Measurements from ENCODE around the gene TTC28. TPM values are rescaled to one million over a fixed set of nuclear protein-coding genes. Genes with fewer than 3 reads are reported as not detected.

Gene TTC28
- total and polyA plus RNA-seq, 7 experiments from 2014 or later = 0.50 to 8.3 (median 4.2) TPM

GRCh38 chr22:28029956-28030355 lies 649.7 kb downstream of the TTC28 start:
- Mint-ChIP-seq H3K36me3 (peaks cover 0 to 12% (median 0%) of the 10 kb centered on the region in 5 donors), H3K4me1 (peaks cover under 1 to 12% (median 3%) of the 10 kb centered on the region in 7 donors), H3K27me3 (peaks cover 0 to 7% (median 0%) of the 10 kb centered on the region in 5 donors), H3K27ac (no peak overlapping the region), H3K4me3 (no peak overlapping the region), H3K9me3 (no peaks in the 10 kb centered on the region)
- intact Hi-C loops (cut with micrococcal nuclease) = no loop called here
- H3K27ac ChIP-seq (ENCODE audit: low read depth, low read length) = no peak overlapping the region
- H3K9me3 ChIP-seq (ENCODE audit: control insufficient read depth in 2 of 3, low read length in 3 of 3) = no peaks in the 10 kb centered on the region
- no peak for ATAC-seq
- ChIA-PET POLR2A (no interaction called here), CTCF (no interaction called here)
- no peaks in the 10 kb centered on the region for H3K36me3 ChIP-seq (ENCODE audit: control insufficient read depth in 2 of 3, insufficient read depth in 3 of 3, low read length in 3 of 3)
- peaks cover 0 to 2% of the 10 kb centered on the region in 2 donors for H3K4me1 ChIP-seq (ENCODE audit: control insufficient read depth in 2 of 2, insufficient read depth in 2 of 2, low read length in 2 of 2)
- DNase-seq = no peak
- no peak overlapping the region for H3K4me3 ChIP-seq (ENCODE audit: low read length)
- no peaks in the 10 kb centered on the region for H3K27me3 ChIP-seq (ENCODE audit: control insufficient read depth in 2 of 2, insufficient read depth in 2 of 2, low read length in 2 of 2)

- H3K27ac ChIP-seq (ENCODE audit: low read depth, low read length) = no peak overlapping the region
- H3K36me3 ChIP-seq (ENCODE audit: control insufficient read depth in 2 of 3, insufficient read depth in 3 of 3, low read length in 3 of 3) = no peaks in the 10 kb centered on the region
- no peaks in the 10 kb centered on the region for H3K9me3 ChIP-seq (ENCODE audit: control insufficient read depth in 2 of 3, low read length in 3 of 3)
- no peak overlapping the region for H3K4me3 Mint-ChIP-seq
- H3K4me3 ChIP-seq (ENCODE audit: low read length) = no peak overlapping the region
- DNase-seq (no peak), ATAC-seq (no peak)
- peaks cover 0 to under 1% (median 0%) of the 10 kb centered on the region in 11 donors for H3K9me3 Mint-ChIP-seq
- no peak overlapping the region for H3K27ac Mint-ChIP-seq
- no peaks in the 10 kb centered on the region for H3K27me3 ChIP-seq (ENCODE audit: control insufficient read depth in 2 of 2, insufficient read depth in 2 of 2, low read length in 2 of 2)
- peaks cover 0 to 5% (median 0%) of the 10 kb centered on the region in 5 donors for H3K27me3 Mint-ChIP-seq
- peaks cover 0 to 7% (median under 1%) of the 10 kb centered on the region in 7 donors for H3K4me1 Mint-ChIP-seq
- ChIA-PET CTCF (no interaction called here), POLR2A (no interaction called here)
- intact Hi-C loops (cut with micrococcal nuclease) = no loop called here
- no peaks in the 10 kb centered on the region for H3K4me1 ChIP-seq (ENCODE audit: control insufficient read depth in 2 of 2, insufficient read depth in 2 of 2, low read length in 2 of 2)
- peaks cover 0 to 12% (median 0%) of the 10 kb centered on the region in 5 donors for H3K36me3 Mint-ChIP-seq
Measured at GRCh38 chr22:28029201-28029948, 650.3 kb downstream of the TTC28 start.

DNA sequence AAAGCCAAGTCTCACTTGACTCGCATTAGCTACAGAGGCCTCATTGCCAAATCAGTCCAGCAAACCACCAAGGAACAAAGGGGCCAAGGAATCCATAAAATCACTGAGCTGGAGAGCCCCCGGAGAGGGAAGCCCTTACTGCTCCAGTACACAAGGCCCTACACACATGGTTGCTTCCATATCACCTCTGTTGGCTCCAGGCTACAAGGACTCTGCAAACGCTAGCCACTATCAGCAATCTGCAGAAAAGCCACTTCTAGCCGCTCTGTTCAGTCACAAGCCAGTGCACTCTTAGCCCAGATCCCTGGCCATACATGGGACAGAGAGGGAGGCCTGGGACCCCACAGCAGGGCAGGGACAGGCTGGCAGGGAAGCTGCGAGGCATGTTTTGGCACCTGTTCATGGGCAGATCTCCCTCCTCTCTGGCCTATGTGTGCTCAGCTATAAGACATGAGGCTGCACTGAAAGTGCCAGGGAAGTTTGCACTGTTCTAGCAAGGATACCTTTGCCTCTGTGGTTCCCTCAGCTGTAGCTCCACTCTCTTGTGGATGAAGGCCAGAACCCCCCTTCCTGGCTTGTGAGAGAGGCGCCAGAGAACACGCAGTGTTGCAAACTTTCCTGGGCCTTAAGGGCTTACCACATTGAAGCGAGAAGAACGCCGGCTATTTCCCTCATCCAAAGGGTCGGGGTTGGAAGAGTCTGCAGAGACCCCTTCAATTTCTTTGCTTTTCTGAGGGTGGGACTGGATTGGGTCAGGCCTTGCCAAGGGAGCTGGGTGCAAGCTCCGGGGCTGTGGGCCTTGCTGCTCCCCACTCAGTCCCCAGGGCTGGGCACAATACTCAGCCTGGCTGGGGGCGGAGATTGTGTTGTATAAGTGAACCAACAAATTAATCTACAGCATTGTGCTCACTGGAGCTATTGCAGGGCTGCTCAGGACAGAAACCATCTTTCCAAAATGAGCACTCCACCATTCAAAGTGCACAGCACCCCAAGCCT lies 651.9 kb downstream of the TTC28 start:
- no peaks in the 10 kb centered on the region for H3K27me3 Mint-ChIP-seq
- CTCF ChIA-PET = interaction anchor here (0.6 kb wide), 1 partner anchor 1025 kb away, joined by 3 read pairs; no protein-coding TSS in a partner anchor

GRCh38 chr22:28025866-28026575 lies 653.6 kb downstream of the TTC28 start:
- ChIA-PET CTCF (no interaction called here), POLR2A (no interaction called here)
- H3K27ac Mint-ChIP-seq = no peak overlapping the region
- Histone ChIP-seq H3K4me3 (ENCODE audit: low read length) (no peak overlapping the region), H3K4me1 (ENCODE audit: control insufficient read depth in 2 of 2, insufficient read depth in 2 of 2, low read length in 2 of 2) (no peaks in the 10 kb centered on the region), H3K9me3 (ENCODE audit: control insufficient read depth in 2 of 3, low read length in 3 of 3) (no peaks in the 10 kb centered on the region), H3K27ac (ENCODE audit: low read depth, low read length) (no peak overlapping the region), H3K27me3 (ENCODE audit: control insufficient read depth in 2 of 2, insufficient read depth in 2 of 2, low read length in 2 of 2) (no peaks in the 10 kb centered on the region), H3K36me3 (ENCODE audit: control insufficient read depth in 2 of 3, insufficient read depth in 3 of 3, low read length in 3 of 3) (no peaks in the 10 kb centered on the region)
- peaks cover 0 to 2% (median 0%) of the 10 kb centered on the region in 11 donors for H3K9me3 Mint-ChIP-seq
- no peaks in the 10 kb centered on the region for H3K27me3 Mint-ChIP-seq
- peak in 1 of 9 donors; percentile 8 for DNase-seq
- peaks cover 0 to 2% (median 0%) of the 10 kb centered on the region in 7 donors for H3K4me1 Mint-ChIP-seq
- H3K36me3 Mint-ChIP-seq = peaks cover 0 to 12% (median 0%) of the 10 kb centered on the region in 5 donors
- intact Hi-C loops (cut with micrococcal nuclease) = no loop called here
- ATAC-seq = no peak
- H3K4me3 Mint-ChIP-seq = no peak overlapping the region

More for the DNA sequence above, 651.9 kb downstream of the TTC28 start:
- H3K4me3 Mint-ChIP-seq = no peak overlapping the region
- H3K36me3 Mint-ChIP-seq = peaks cover 0 to 12% (median 0%) of the 10 kb centered on the region in 5 donors
- no peaks in the 10 kb centered on the region for H3K4me1 Mint-ChIP-seq
- peaks cover 0 to 2% (median 0%) of the 10 kb centered on the region in 11 donors for H3K9me3 Mint-ChIP-seq
- POLR2A ChIA-PET = no interaction called here
- peak in 1 of 9 donors; percentile 11 for DNase-seq
- no peak overlapping the region for H3K27ac Mint-ChIP-seq
- no peaks in the 10 kb centered on the region for H3K27me3 ChIP-seq (ENCODE audit: control insufficient read depth in 2 of 2, insufficient read depth in 2 of 2, low read length in 2 of 2)
- no peak overlapping the region for H3K27ac ChIP-seq (ENCODE audit: low read depth, low read length)
- ATAC-seq = no peak
- no peaks in the 10 kb centered on the region for H3K36me3 ChIP-seq (ENCODE audit: control insufficient read depth in 2 of 3, insufficient read depth in 3 of 3, low read length in 3 of 3)
- intact Hi-C loops (cut with micrococcal nuclease) = no loop called here
- no peaks in the 10 kb centered on the region for H3K4me1 ChIP-seq (ENCODE audit: control insufficient read depth in 2 of 2, insufficient read depth in 2 of 2, low read length in 2 of 2)
- no peaks in the 10 kb centered on the region for H3K9me3 ChIP-seq (ENCODE audit: control insufficient read depth in 2 of 3, low read length in 3 of 3)
- no peak overlapping the region for H3K4me3 ChIP-seq (ENCODE audit: low read length)

GRCh38 chr22:28025333-28025732 lies 654.3 kb downstream of the TTC28 start:
- DNase-seq (no peak), ATAC-seq (no peak)

DNA sequence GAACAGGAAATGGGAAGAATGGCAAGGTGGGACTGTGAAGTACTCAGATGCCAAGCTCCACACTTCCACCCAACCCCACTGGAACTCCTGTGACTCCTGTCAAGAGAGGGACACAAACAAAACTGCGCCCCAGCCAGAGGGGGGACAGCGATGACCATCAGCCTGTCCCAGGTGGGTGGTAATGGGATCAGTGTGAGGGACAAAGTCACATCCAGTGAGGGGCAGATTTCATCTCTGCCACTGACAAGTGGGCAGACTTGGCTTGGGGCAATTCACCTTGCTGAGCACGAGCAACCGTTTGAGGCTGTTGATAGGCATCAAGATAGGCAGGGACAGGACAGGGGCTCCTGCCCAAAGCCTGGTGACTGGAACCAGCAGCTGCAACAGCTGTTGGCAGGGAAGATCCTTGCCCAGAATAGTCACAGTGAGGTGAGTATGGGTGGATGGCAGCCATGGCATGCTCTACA lies 655.2 kb downstream of the TTC28 start:
- intact Hi-C loops (cut with micrococcal nuclease) = loop anchor here in 1 of 2 donors (5.0 kb wide), 1 partner anchor 803 kb away; no protein-coding TSS in a partner anchor
- H3K4me1 ChIP-seq (ENCODE audit: control insufficient read depth in 2 of 2, insufficient read depth in 2 of 2, low read length in 2 of 2) = no peaks in the 10 kb centered on the region
- H3K4me3 ChIP-seq (ENCODE audit: low read length) = no peak overlapping the region
- H3K27ac ChIP-seq (ENCODE audit: low read depth, low read length) = no peak overlapping the region
- ATAC-seq (no peak), DNase-seq (peak in 1 of 9 donors; percentile 16)
- H3K4me1 Mint-ChIP-seq = peaks cover 0 to 6% (median 0%) of the 10 kb centered on the region in 7 donors
- ChIA-PET CTCF (no interaction called here), POLR2A (no interaction called here)
- H3K9me3 Mint-ChIP-seq = peaks cover 0 to 2% (median 0%) of the 10 kb centered on the region in 11 donors
- no peaks in the 10 kb centered on the region for H3K9me3 ChIP-seq (ENCODE audit: control insufficient read depth in 2 of 3, low read length in 3 of 3)
- no peaks in the 10 kb centered on the region for H3K36me3 ChIP-seq (ENCODE audit: control insufficient read depth in 2 of 3, insufficient read depth in 3 of 3, low read length in 3 of 3)
- no peak overlapping the region for H3K4me3 Mint-ChIP-seq
- H3K27ac Mint-ChIP-seq = peak overlapping the region in 1 of 9 donors; percentile 13
- no peaks in the 10 kb centered on the region for H3K27me3 ChIP-seq (ENCODE audit: control insufficient read depth in 2 of 2, insufficient read depth in 2 of 2, low read length in 2 of 2)
- H3K36me3 Mint-ChIP-seq = peaks cover 0 to 7% (median 0%) of the 10 kb centered on the region in 5 donors
- H3K27me3 Mint-ChIP-seq = no peaks in the 10 kb centered on the region

More at GRCh38 chr22:28025333-28025732, 654.3 kb downstream of the TTC28 start:
- intact Hi-C loops (cut with micrococcal nuclease) = no loop called here
- no peak overlapping the region for H3K4me3 ChIP-seq (ENCODE audit: low read length)
- no peaks in the 10 kb centered on the region for H3K36me3 ChIP-seq (ENCODE audit: control insufficient read depth in 2 of 3, insufficient read depth in 3 of 3, low read length in 3 of 3)
- Mint-ChIP-seq H3K4me3 (no peak overlapping the region), H3K36me3 (peaks cover 0 to 8% (median 0%) of the 10 kb centered on the region in 5 donors), H3K4me1 (peaks cover 0 to 2% (median 0%) of the 10 kb centered on the region in 7 donors), H3K9me3 (peaks cover 0 to 2% (median 0%) of the 10 kb centered on the region in 11 donors), H3K27ac (no peak overlapping the region), H3K27me3 (no peaks in the 10 kb centered on the region)
- H3K4me1 ChIP-seq (ENCODE audit: control insufficient read depth in 2 of 2, insufficient read depth in 2 of 2, low read length in 2 of 2) = no peaks in the 10 kb centered on the region
- ChIA-PET CTCF (no interaction called here), POLR2A (no interaction called here)
- H3K27ac ChIP-seq (ENCODE audit: low read depth, low read length) = no peak overlapping the region
- no peaks in the 10 kb centered on the region for H3K9me3 ChIP-seq (ENCODE audit: control insufficient read depth in 2 of 3, low read length in 3 of 3)
- H3K27me3 ChIP-seq (ENCODE audit: control insufficient read depth in 2 of 2, insufficient read depth in 2 of 2, low read length in 2 of 2) = no peaks in the 10 kb centered on the region
